ENCODE results near the gene GPR31. TPM values are rescaled to one million over a fixed set of nuclear protein-coding genes. Genes with fewer than 3 reads are reported as not detected.

GPR31 gene
- total and polyA plus RNA-seq, 2 donors (not counting 3 experiments of a cell fraction or from before 2014, with no cell fraction given) = not detected

- DNase-seq (ENCODE audit: low read depth, low spot score) = peak; percentile 11
- Histone ChIP-seq H3K9me1 (replicated peaks; ENCODE audit: control insufficient read depth, extremely low read depth, insufficient read depth, low read length) (no peaks in the 10 kb centered on the region), H3K36me3 (ENCODE audit: control insufficient read depth in 2 of 2, extremely low read depth in 1 of 2, insufficient read depth in 2 of 2, low read length in 2 of 2) (no peaks in the 10 kb centered on the region), H3K9me3 (replicated peaks; ENCODE audit: control insufficient read depth, insufficient read depth, low read length) (no peaks in the 10 kb centered on the region), H3K79me2 (ENCODE audit: control insufficient read depth, insufficient read depth, low read length) (no peaks in the 10 kb centered on the region), H3K9ac (replicated peaks; ENCODE audit: extremely low read depth, insufficient read depth, low read length) (no peak overlapping the region), H3K4me2 (ENCODE audit: insufficient read depth, low read length) (no peak overlapping the region), H3K4me1 (ENCODE audit: control insufficient read depth, extremely low read depth, insufficient read depth, low read length) (no peaks in the 10 kb centered on the region), H2AFZ (ENCODE audit: low read depth, low read length) (no peak overlapping the region), H3K4me3 (replicated peaks in 1 of 3; ENCODE audit: insufficient read depth in 1 of 3, low read depth in 1 of 3, low read length in 3 of 3) (no peak overlapping the region), H3K27ac (ENCODE audit: insufficient read depth, low read depth, low read length) (no peak overlapping the region), H3K27me3 (ENCODE audit: control insufficient read depth in 2 of 2, insufficient read depth in 2 of 2, low read length in 2 of 2) (no peaks in the 10 kb centered on the region), H4K20me1 (replicated peaks; ENCODE audit: control insufficient read depth, extremely low read depth, insufficient read depth, low read length) (no peaks in the 10 kb centered on the region)
- intact Hi-C loops (cut with micrococcal nuclease) (loop anchor here (1.0 kb wide), 1 partner anchor 356 kb away; no protein-coding TSS in a partner anchor), dilution Hi-C loops (cut with MboI; ENCODE audit: extremely low pct_ligation_motif_present, low sequenced_read_pairs) (no loop called here)
- FAIRE-seq = no peak
- no TSS peak for BruUV-seq (replicated peaks)
- POLR2A ChIA-PET = no interaction called here
- CTCF ChIA-PET = interaction anchor here (0.6 to 3.0 kb wide), 11 partner anchors 12 to 376 kb away, joined by 3 to 24 read pairs (median 4); partner anchors contain the start of gene CEP43
- TF ChIP-seq EZH2 (IDR thresholded peaks at IDR 0.05; ENCODE audit: borderline replicate concordance, low read depth, low read length, severe bottlenecking) (no peak), POLR2AphosphoS5 (IDR thresholded peaks at IDR 0.05; ENCODE audit: insufficient read depth, low read depth, low read length) (no peak)
- TF ChIP-seq, protein P1, sequence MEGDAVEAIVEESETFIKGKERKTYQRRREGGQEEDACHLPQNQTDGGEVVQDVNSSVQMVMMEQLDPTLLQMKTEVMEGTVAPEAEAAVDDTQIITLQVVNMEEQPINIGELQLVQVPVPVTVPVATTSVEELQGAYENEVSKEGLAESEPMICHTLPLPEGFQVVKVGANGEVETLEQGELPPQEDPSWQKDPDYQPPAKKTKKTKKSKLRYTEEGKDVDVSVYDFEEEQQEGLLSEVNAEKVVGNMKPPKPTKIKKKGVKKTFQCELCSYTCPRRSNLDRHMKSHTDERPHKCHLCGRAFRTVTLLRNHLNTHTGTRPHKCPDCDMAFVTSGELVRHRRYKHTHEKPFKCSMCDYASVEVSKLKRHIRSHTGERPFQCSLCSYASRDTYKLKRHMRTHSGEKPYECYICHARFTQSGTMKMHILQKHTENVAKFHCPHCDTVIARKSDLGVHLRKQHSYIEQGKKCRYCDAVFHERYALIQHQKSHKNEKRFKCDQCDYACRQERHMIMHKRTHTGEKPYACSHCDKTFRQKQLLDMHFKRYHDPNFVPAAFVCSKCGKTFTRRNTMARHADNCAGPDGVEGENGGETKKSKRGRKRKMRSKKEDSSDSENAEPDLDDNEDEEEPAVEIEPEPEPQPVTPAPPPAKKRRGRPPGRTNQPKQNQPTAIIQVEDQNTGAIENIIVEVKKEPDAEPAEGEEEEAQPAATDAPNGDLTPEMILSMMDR (IDR thresholded peaks at IDR 0.05; ENCODE audit: extremely low read depth in 1 of 2, insufficient read depth in 1 of 2, low read depth in 1 of 2, low read length in 2 of 2) = peak; percentile 33 to 66
Measured at GRCh38 chr6:167141667-167142432, 15.9 kb downstream of the GPR31 start.
